Loucy (cell line): ENCODE measurements around the gene FOXC1.

Experiments used
- H2AFZ ChIP-seq: fragments of 200-600 bp; sonication (generic); 2 replicates; pipeline ENCODE4 v1.6.0; 2016; ENCODE audit warnings: antibody characterized with exemption, mild to moderate bottlenecking, low read length, moderate library complexity
- H3F3A ChIP-seq: fragments of 200-600 bp; 2 replicates; pipeline ENCODE4 v1.6.0; 2016; ENCODE audit warnings: antibody characterized with exemption, low read depth, mild to moderate bottlenecking
- H3K27me3 ChIP-seq: fragments of 200-600 bp; sonication (generic); 2 replicates; pipeline ENCODE4 v1.6.1; 2014; ENCODE audit warnings: low read length, mild to moderate bottlenecking; ENCODE audit not compliant: insufficient read depth, poor library complexity, severe bottlenecking
- H3K36me3 ChIP-seq: fragments of 200-600 bp; sonication (generic); 2 replicates; pipeline ENCODE4 v1.6.1; 2016; ENCODE audit warnings: low read length; ENCODE audit not compliant: insufficient read depth
- H3K4me1 ChIP-seq: fragments of 200-600 bp; sonication (generic); 2 replicates; pipeline ENCODE4 v1.5.1; 2014; ENCODE audit warnings: low read length, mild to moderate bottlenecking; ENCODE audit not compliant: insufficient read depth, poor library complexity, severe bottlenecking
- H3K4me2 ChIP-seq: fragments of 200-600 bp; sonication (generic); 2 replicates; pipeline ENCODE4 v1.6.0; 2014; ENCODE audit warnings: antibody characterized with exemption, low read length, low read depth, mild to moderate bottlenecking; ENCODE audit not compliant: poor library complexity, severe bottlenecking
- H3K4me3 ChIP-seq: fragments of 200-600 bp; sonication (generic); 2 replicates; pipeline ENCODE4 v1.5.1; 2014; ENCODE audit warnings: low read length, mild to moderate bottlenecking, mixed read lengths; ENCODE audit not compliant: poor library complexity, severe bottlenecking
- H3K79me2 ChIP-seq: fragments of 200-600 bp; sonication (generic); 2 replicates; pipeline ENCODE4 v1.6.1; 2014; ENCODE audit warnings: low read length; ENCODE audit not compliant: insufficient read depth
- H3K9ac ChIP-seq: fragments of 200-600 bp; sonication (generic); 2 replicates; pipeline ENCODE4 v1.6.0; 2014; ENCODE audit warnings: mild to moderate bottlenecking, low read depth, low read length, moderate library complexity; ENCODE audit not compliant: poor library complexity, severe bottlenecking
- H3K9me2 ChIP-seq: fragments of 200-600 bp; sonication (generic); replicated peaks from 2 replicates; pipeline ENCODE4 v1.6.1; 2016; ENCODE audit warnings: low read depth, low read length, mixed read lengths
- H3K9me3 ChIP-seq: fragments of 200-600 bp; sonication (generic); 2 replicates; pipeline ENCODE4 v1.6.1; 2014; ENCODE audit warnings: mild to moderate bottlenecking, antibody characterized with exemption, low read length, low read depth; ENCODE audit not compliant: insufficient read depth
- H4K20me1 ChIP-seq: fragments of 200-600 bp; sonication (generic); 2 replicates; pipeline ENCODE4 v1.6.0; 2014; ENCODE audit warnings: antibody characterized with exemption, low read length, mild to moderate bottlenecking; ENCODE audit not compliant: insufficient read depth, poor library complexity, severe bottlenecking
- CTCF ChIP-seq: fragments of 200-600 bp; sonication (generic); conservative IDR thresholded peaks from 2 replicates; pipeline ENCODE4 v1.5.1; 2014; ENCODE audit warnings: mild to moderate bottlenecking, antibody characterized with exemption, low read length
- EZH2phosphoT487 ChIP-seq: fragments of 200-600 bp; IDR thresholded peaks from 2 replicates; pipeline ENCODE4 v1.6.1; 2018; ENCODE audit warnings: antibody characterized with exemption, mild to moderate bottlenecking, moderate library complexity, borderline replicate concordance

Gene FOXC1

DNA sequence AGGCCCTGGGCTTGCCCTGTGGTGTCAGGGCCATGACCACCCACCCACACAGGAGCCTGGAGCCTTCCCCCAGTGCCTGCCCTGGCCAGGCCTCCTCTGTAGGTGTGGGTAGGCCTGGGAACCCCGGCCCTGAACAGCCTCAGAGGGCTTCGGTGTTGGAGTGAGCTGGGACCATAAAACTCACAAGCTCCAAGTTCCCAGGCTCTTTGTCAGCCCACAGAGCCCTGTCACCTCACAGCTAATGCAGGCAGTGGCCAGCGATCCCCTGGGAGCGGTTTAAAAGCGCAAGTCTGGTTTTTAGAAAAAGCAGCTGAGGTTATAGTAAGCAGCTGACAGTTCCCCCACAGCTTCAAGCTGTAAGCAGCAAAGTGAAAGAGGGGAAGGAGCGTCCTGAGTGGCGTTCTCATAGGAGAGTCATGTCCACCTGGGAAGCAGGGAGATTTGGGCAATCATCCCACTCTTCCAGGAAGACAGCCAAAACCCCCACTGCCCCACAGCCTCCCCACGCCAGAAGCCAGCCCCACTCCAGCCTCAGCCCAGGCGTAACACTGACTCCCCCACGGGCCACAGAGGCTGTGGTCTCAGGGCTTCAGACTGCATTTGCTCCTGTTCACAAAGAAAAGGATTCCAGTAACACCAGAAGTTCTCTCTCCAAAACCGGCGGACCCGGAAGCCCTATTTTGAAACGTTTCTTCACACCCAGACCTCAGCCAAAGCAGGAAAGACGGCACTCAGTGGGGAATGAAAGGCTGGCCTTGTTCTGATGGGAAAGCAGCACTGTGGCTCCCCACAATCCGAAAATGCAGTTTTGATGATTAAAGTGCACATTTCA is 34.3 kb upstream of the FOXC1 start:
- H3K4me3 ChIP-seq: no peak overlapping the region
- H3K27me3 ChIP-seq: no peaks in the 10 kb centered on the region
- peaks cover 17% of the 10 kb centered on the region for H3K4me1 ChIP-seq
- no peaks in the 10 kb centered on the region for H3K36me3 ChIP-seq
- H4K20me1 ChIP-seq: no peaks in the 10 kb centered on the region
- TF ChIP-seq EZH2phosphoT487 (no peak), CTCF (no peak)
- no peaks in the 10 kb centered on the region for H3F3A ChIP-seq
- H3K4me2 ChIP-seq: peak overlapping the region; percentile 15
- no peak overlapping the region for H2AFZ ChIP-seq
- H3K9ac ChIP-seq: peak overlapping the region; percentile 12
- H3K9me2 ChIP-seq: no peaks in the 10 kb centered on the region
- H3K9me3 ChIP-seq: peaks cover 10% of the 10 kb centered on the region; the same call in 1 of the 2 replicates
- H3K79me2 ChIP-seq: no peaks in the 10 kb centered on the region

GRCh38 chr6:1576166-1576565 is 33.5 kb upstream of the FOXC1 start:
- Histone ChIP-seq H3F3A (no peaks in the 10 kb centered on the region), H3K4me3 (no peak overlapping the region), H3K9me3 (peaks cover 3% of the 10 kb centered on the region; the same call in 1 of the 2 replicates), H3K36me3 (no peaks in the 10 kb centered on the region), H3K79me2 (no peaks in the 10 kb centered on the region), H2AFZ (no peak overlapping the region), H3K4me2 (no peak overlapping the region), H4K20me1 (no peaks in the 10 kb centered on the region), H3K4me1 (peaks cover 17% of the 10 kb centered on the region), H3K27me3 (no peaks in the 10 kb centered on the region), H3K9ac (no peak overlapping the region), H3K9me2 (no peaks in the 10 kb centered on the region)
- TF ChIP-seq EZH2phosphoT487: no peak
- no peak for TF ChIP-seq CTCF

- Histone ChIP-seq H3K9me2 (no peaks in the 10 kb centered on the region), H3K4me2 (no peak overlapping the region), H3K36me3 (no peaks in the 10 kb centered on the region), H3K4me3 (no peak overlapping the region), H3F3A (no peaks in the 10 kb centered on the region), H3K9ac (no peak overlapping the region), H4K20me1 (no peaks in the 10 kb centered on the region), H3K9me3 (no peaks in the 10 kb centered on the region), H2AFZ (no peak overlapping the region), H3K27me3 (no peaks in the 10 kb centered on the region), H3K79me2 (no peaks in the 10 kb centered on the region), H3K4me1 (peaks cover 17% of the 10 kb centered on the region)
- no peak for TF ChIP-seq EZH2phosphoT487
- no peak for TF ChIP-seq CTCF
Measured at GRCh38 chr6:1576711-1577110, 33.0 kb upstream of the FOXC1 start.
